Vagina (tissue), 2 donors: ENCODE data around the gene MKRN2. TPM values are rescaled to one million over a fixed set of nuclear protein-coding genes. Genes with fewer than 3 reads are reported as not detected.

Experiments
- DNase-seq, 2 donors: peaks; one replicate each; pipeline ENCODE4 v3.0.0-alpha.2; 2017; ENCODE audit errors: extremely low spot score in 2 of 2
- H3K27ac ChIP-seq: fragments of 200-600 bp; sonication (generic); one replicate; pipeline ENCODE4 v1.5.1; 2019
- H3K27me3 ChIP-seq: fragments of 200-600 bp; sonication (generic); one replicate; pipeline ENCODE4 v1.5.1; 2019
- H3K36me3 ChIP-seq, 2 donors: fragments of 200-600 bp; sonication (generic); one replicate each; pipeline ENCODE4 v1.5.1; 2017 to 2019
- H3K4me1 ChIP-seq: fragments of 200-600 bp; sonication (generic); one replicate; pipeline ENCODE4 v1.5.1; 2019
- H3K4me3 ChIP-seq, 2 donors: fragments of 200-600 bp; sonication (generic); 1 replicate in 1 of 2; 2 replicates in 1 of 2; pipeline ENCODE4 v1.5.1; 2016 to 2019
- H3K9me3 ChIP-seq: fragments of 200-600 bp; sonication (generic); one replicate; pipeline ENCODE4 v1.5.1; 2019
- CTCF ChIP-seq, 3 experiments: fragments of 450-650 bp in 2 of 3; fragments of 200-600 bp in 1 of 3; sonication (generic) in 1 of 3; IDR thresholded peaks; one replicate each; pipeline ENCODE4 v1.5.1; 2017 to 2019; ENCODE audit warnings: antibody characterized with exemption in 3 of 3, mild to moderate bottlenecking in 2 of 3, moderate library complexity in 2 of 3
- POLR2A ChIP-seq, 2 donors: fragments of 450-650 bp; IDR thresholded peaks; one replicate each; pipeline ENCODE4 v1.6.1; 2017; ENCODE audit warnings: antibody characterized with exemption in 2 of 2, mild to moderate bottlenecking in 2 of 2, moderate library complexity in 2 of 2
- POLR2AphosphoS5 ChIP-seq, 2 donors: sonication (generic); formaldehyde crosslinking; IDR thresholded peaks; one replicate each; pipeline ENCODE4 v1.9.0; 2017; ENCODE audit warnings: antibody characterized with exemption in 2 of 2, mild to moderate bottlenecking in 2 of 2, low read depth in 1 of 2; ENCODE audit not compliant: insufficient read depth in 1 of 2
- intact Hi-C: fragments of 100-400 bp; cut with DNase I; formaldehyde crosslinking; loops from one replicate; pipeline ENCODE4 v1.15.1; 2023
- small RNA-seq: library from RNA; depleted of rRNA; stranded (forward); fragments of <200 nt; gene quantifications from one replicate; pipeline ENCODE3, GENCODE V24; 2016
- total RNA-seq: library from RNA; depleted of rRNA; stranded (reverse); fragments of >200 nt; gene quantifications from one replicate; pipeline ENCODE4 v1.2.3, GENCODE V29; 2016

The MKRN2 gene
- total RNA-seq, 1 donor from 2014 or later, result 28.5 TPM

GRCh38 chr3:12633108-12633507 is 76.2 kb downstream of the MKRN2 start:
- H3K27ac ChIP-seq, result no peak overlapping the region
- H3K4me1 ChIP-seq, result peaks cover 39% of the 10 kb centered on the region
- no peaks in the 10 kb centered on the region for H3K27me3 ChIP-seq
- TF ChIP-seq POLR2A (IDR thresholded peaks at IDR 0.05), result no peak
- no peak for TF ChIP-seq CTCF (IDR thresholded peaks at IDR 0.05)
- no peak for TF ChIP-seq POLR2AphosphoS5 (IDR thresholded peaks at IDR 0.05; ENCODE audit: insufficient read depth in 1 of 2, low read depth in 1 of 2)
- H3K9me3 ChIP-seq, result no peaks in the 10 kb centered on the region
- no peaks in the 10 kb centered on the region for H3K36me3 ChIP-seq
- no peak overlapping the region for H3K4me3 ChIP-seq
- no peak for DNase-seq
- intact Hi-C loops, result no loop called here

Small RNA genes within 50 kb of the gene (small RNA-seq; reads per million reads assigned to genes)
- gene RF00017 (not detected), gene RNA5SP123 (not detected), gene RNU6-377P (not detected)

Other genes with a start within 250 kb of the MKRN2 start
- gene TSEN2, start 72.6 kb upstream of the MKRN2 start, total RNA-seq, result 16.0 TPM
- gene MKRN2OS, start 11.6 kb upstream of the MKRN2 start, total RNA-seq, result not detected
- gene RAF1, start 107.0 kb downstream of the MKRN2 start, total RNA-seq, result 89.6 TPM
- 31.7 TPM for gene TMEM40, start 202.2 kb downstream of the MKRN2 start, total RNA-seq
- 12.5 TPM for gene CAND2, start 239.6 kb downstream of the MKRN2 start, total RNA-seq